Ascending aorta (tissue), 2 donors: ENCODE results near the gene CXorf49B. TPM values are rescaled to one million over a fixed set of nuclear protein-coding genes. Genes with fewer than 3 reads are reported as not detected.

Experiments used
- DNase-seq, 2 donors: peaks; one replicate each; pipeline ENCODE4 v3.0.0-alpha.2; 2019; ENCODE audit warnings: low spot score in 2 of 2
- H3K27ac ChIP-seq, 2 donors: fragments of 200-600 bp; sonication (generic); one replicate each; pipeline ENCODE4 v1.5.1; 2016 to 2017; ENCODE audit warnings: mild to moderate bottlenecking in 1 of 2
- H3K27me3 ChIP-seq: fragments of 200-600 bp; sonication (generic); one replicate; pipeline ENCODE4 v1.5.1; 2017
- H3K36me3 ChIP-seq, 2 donors: fragments of 200-600 bp; sonication (generic); one replicate each; pipeline ENCODE4 v1.5.1; 2016
- H3K4me1 ChIP-seq, 2 donors: fragments of 200-600 bp; sonication (generic); one replicate each; pipeline ENCODE4 v1.5.1; 2016 to 2017; ENCODE audit warnings: mild to moderate bottlenecking in 1 of 2
- H3K4me3 ChIP-seq, 2 donors: fragments of 200-600 bp; sonication (generic); one replicate each; pipeline ENCODE4 v1.5.1; 2016 to 2017; ENCODE audit warnings: mild to moderate bottlenecking in 1 of 2
- H3K9me3 ChIP-seq, 2 donors: fragments of 200-600 bp; sonication (generic); one replicate each; pipeline ENCODE4 v1.5.1; 2016
- CTCF ChIP-seq, 3 experiments: fragments of 200-600 bp in 2 of 3; fragments of 450-650 bp in 1 of 3; sonication (generic) in 2 of 3; IDR thresholded peaks; one replicate each; pipeline ENCODE4 v1.5.1; 2016 to 2019; ENCODE audit warnings: antibody characterized with exemption in 3 of 3, mild to moderate bottlenecking in 1 of 3, moderate library complexity in 1 of 3
- intact Hi-C: fragments of 100-400 bp; cut with DNase I; formaldehyde crosslinking; loops from one replicate; pipeline ENCODE4 v1.15.1; 2023
- total RNA-seq: library from RNA; depleted of rRNA; stranded (reverse); fragments of >200 nt; gene quantifications from one replicate; pipeline ENCODE4 v1.1.0, GENCODE V29; 2016

Gene CXorf49B
- total RNA-seq, 1 donor from 2014 or later = not detected

GRCh38 chrX:71815906-71816156, 52.7 kb downstream of the CXorf49B start:
- no peak for TF ChIP-seq CTCF (IDR thresholded peaks at IDR 0.05)
- Histone ChIP-seq H3K27ac (no peak overlapping the region), H3K4me3 (no peak overlapping the region), H3K27me3 (no peaks in the 10 kb centered on the region), H3K36me3 (no peaks in the 10 kb centered on the region), H3K9me3 (no peaks in the 10 kb centered on the region), H3K4me1 (no peaks in the 10 kb centered on the region)
- intact Hi-C loops = no loop called here
- no peak for DNase-seq

Other genes starting within 250 kb of the CXorf49B start
- gene OGT, start 230.2 kb upstream of the CXorf49B start, total RNA-seq = 64.2 TPM
- gene GCNA, start 184.9 kb upstream of the CXorf49B start, total RNA-seq = 0.96 TPM
- not detected for gene CXCR3, start 144.8 kb upstream of the CXorf49B start, total RNA-seq
- not detected for gene CXorf49, start 45.1 kb upstream of the CXorf49B start, total RNA-seq
- gene NHSL2, start 147.5 kb downstream of the CXorf49B start, total RNA-seq = 58.1 TPM